Ovary (tissue), 3 donors: ENCODE measurements around the gene GPRIN3.

Source experiments
- EP300 ChIP-seq: sonication (generic); formaldehyde crosslinking; IDR thresholded peaks from one replicate; pipeline ENCODE4 v1.6.1; 2017; ENCODE audit warnings: antibody characterized with exemption
- POLR2A ChIP-seq: fragments of 450-650 bp; IDR thresholded peaks from one replicate; pipeline ENCODE4 v1.6.1; 2017; ENCODE audit warnings: antibody characterized with exemption, mild to moderate bottlenecking, moderate library complexity
- TF ChIP-seq, protein P1 (sequence below), 3 donors: fragments of 450-650 bp in 2 of 3; fragments of 200-600 bp in 1 of 3; IDR thresholded peaks; one replicate each; pipeline versions ENCODE4 v1.5.1 to v1.8.0; 2016 to 2022; ENCODE audit warnings: antibody characterized with exemption in 3 of 3, mild to moderate bottlenecking in 1 of 3
- donor health status: DM: no; HTN: no; CAD: no.

GRCh38 chr4:89279385-89279784 lies 28.2 kb downstream of the GPRIN3 start:
- TF ChIP-seq, protein P1, sequence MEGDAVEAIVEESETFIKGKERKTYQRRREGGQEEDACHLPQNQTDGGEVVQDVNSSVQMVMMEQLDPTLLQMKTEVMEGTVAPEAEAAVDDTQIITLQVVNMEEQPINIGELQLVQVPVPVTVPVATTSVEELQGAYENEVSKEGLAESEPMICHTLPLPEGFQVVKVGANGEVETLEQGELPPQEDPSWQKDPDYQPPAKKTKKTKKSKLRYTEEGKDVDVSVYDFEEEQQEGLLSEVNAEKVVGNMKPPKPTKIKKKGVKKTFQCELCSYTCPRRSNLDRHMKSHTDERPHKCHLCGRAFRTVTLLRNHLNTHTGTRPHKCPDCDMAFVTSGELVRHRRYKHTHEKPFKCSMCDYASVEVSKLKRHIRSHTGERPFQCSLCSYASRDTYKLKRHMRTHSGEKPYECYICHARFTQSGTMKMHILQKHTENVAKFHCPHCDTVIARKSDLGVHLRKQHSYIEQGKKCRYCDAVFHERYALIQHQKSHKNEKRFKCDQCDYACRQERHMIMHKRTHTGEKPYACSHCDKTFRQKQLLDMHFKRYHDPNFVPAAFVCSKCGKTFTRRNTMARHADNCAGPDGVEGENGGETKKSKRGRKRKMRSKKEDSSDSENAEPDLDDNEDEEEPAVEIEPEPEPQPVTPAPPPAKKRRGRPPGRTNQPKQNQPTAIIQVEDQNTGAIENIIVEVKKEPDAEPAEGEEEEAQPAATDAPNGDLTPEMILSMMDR (IDR thresholded peaks at IDR 0.05): no peak
- TF ChIP-seq EP300 (no peak), POLR2A (no peak)
